Subcutaneous adipose tissue (tissue), 4 donors: ENCODE measurements around the gene PITPNB. TPM values are rescaled to one million over a fixed set of nuclear protein-coding genes. Genes with fewer than 3 reads are reported as not detected.

Source experiments
- CTCF ChIP-seq: fragments of 450-650 bp; IDR thresholded peaks from one replicate; pipeline ENCODE4 v1.5.1; 2016; ENCODE audit warnings: low read depth, mild to moderate bottlenecking, control low read depth, antibody characterized with exemption, moderate library complexity
- total RNA-seq, 4 donors: library from RNA; depleted of rRNA; stranded (reverse); fragments of >200 nt; gene quantifications; one replicate each; pipeline ENCODE4 v1.1.0, GENCODE V29; 2016

The PITPNB gene
- total RNA-seq, 4 donors from 2014 or later = 43.5 to 89.3 (median 46.5) TPM

- TF ChIP-seq CTCF = no peak
Measured at GRCh38 chr22:27874185-27874584, 44.9 kb downstream of the PITPNB start.

- no peak for TF ChIP-seq CTCF
Measured at GRCh38 chr22:27873472-27873871, 45.6 kb downstream of the PITPNB start.

- TF ChIP-seq CTCF = no peak
Measured at GRCh38 chr22:27872488-27872887, 46.6 kb downstream of the PITPNB start.

GRCh38 chr22:27871306-27872014 is 47.6 kb downstream of the PITPNB start:
- TF ChIP-seq CTCF = no peak

- TF ChIP-seq CTCF = no peak
Measured at GRCh38 chr22:27870234-27871191, 48.5 kb downstream of the PITPNB start.

- no peak for TF ChIP-seq CTCF
Measured at GRCh38 chr22:27868732-27869282, 50.2 kb downstream of the PITPNB start.
